ENCODE data around the gene GALNT10. TPM values are rescaled to one million over a fixed set of nuclear protein-coding genes. Genes with fewer than 3 reads are reported as not detected.

Gene GALNT10
- total and polyA plus RNA-seq, 2 of the 8 experiments (the other 6 are each of a cell fraction or from before 2014, with no cell fraction given) = 4.6 to 15.5 TPM

DNA sequence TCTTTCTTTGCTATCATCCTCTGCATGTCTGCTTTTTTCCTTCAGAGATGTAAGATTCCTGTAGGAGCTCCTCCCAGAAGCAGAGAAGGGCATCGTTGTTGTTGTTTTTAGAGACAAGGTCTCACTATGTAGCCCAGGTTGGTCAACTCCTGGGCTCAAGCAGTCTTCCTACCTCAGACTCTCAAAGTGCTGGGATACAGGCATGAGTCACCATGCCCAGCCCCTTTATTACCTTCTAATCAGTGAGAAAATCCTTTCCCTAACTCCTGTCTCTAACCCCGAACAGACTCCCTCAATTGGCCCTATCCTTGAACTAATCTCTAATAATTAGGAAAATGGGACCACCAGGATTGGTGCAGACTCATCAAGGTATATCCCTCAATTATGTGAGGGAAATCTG lies 64.4 kb downstream of the GALNT10 start:
- H4K20me1 ChIP-seq (replicated peaks in 1 of 2; ENCODE audit: control insufficient read depth in 1 of 2, insufficient read depth in 2 of 2, low read length in 2 of 2) = no peaks in the 10 kb centered on the region
- H2BK5ac ChIP-seq (ENCODE audit: low read depth, low read length) = no peak overlapping the region
- H3K14ac ChIP-seq (ENCODE audit: insufficient read length) = no peak overlapping the region
- no peaks in the 10 kb centered on the region for H3K79me2 ChIP-seq (ENCODE audit: control insufficient read depth in 1 of 2, insufficient read depth in 2 of 2, low read length in 2 of 2)
- H3K23me2 ChIP-seq (ENCODE audit: low read depth, low read length) = no peaks in the 10 kb centered on the region
- DNase-seq (ENCODE audit: low read depth in 1 of 2, low spot score in 2 of 2) (no peak), FAIRE-seq (no peak)
- CTCF ChIA-PET (ENCODE audit: partially characterized antibody) = no interaction called here
- H3K27ac ChIP-seq (ENCODE audit: low read depth, low read length) = no peak overlapping the region
- 91% methylated on average over 2 of the region's 2 CpGs; no CpG with 5 or more reads in 1 of the 2 experiments for WGBS, 2 experiments (ENCODE audit: extremely low coverage in 1 of 2, insufficient coverage in 1 of 2, insufficient read length in 1 of 2, insufficient replicate concordance in 2 of 2, low coverage in 1 of 2, low lambda C conversion rate in 2 of 2, missing lambda C conversion rate in 1 of 2)
- no peaks in the 10 kb centered on the region for H3K27me3 ChIP-seq (replicated peaks in 1 of 4; ENCODE audit: control insufficient read depth in 3 of 4, extremely low read depth in 1 of 4, insufficient read depth in 3 of 4, low read length in 3 of 4)
- H3K4ac ChIP-seq (replicated peaks; ENCODE audit: insufficient read length, low read depth, low read length) = no peak overlapping the region
- POLR2A ChIA-PET (ENCODE audit: partially characterized antibody) = no interaction called here
- no peak overlapping the region for H4K8ac ChIP-seq (ENCODE audit: extremely low read depth, insufficient read depth, low read length)
- no peak overlapping the region for H2BK20ac ChIP-seq (ENCODE audit: low read length)
- H3K18ac ChIP-seq (ENCODE audit: extremely low read depth, low read length) = no peak overlapping the region
- no peak overlapping the region for H4K91ac ChIP-seq (replicated peaks; ENCODE audit: insufficient read length, low read length)
- peaks cover 0 to 4% (median 3%) of the 10 kb centered on the region in 4 experiments; a peak in 3 of 7 replicates for H3K4me1 ChIP-seq (replicated peaks in 1 of 4; ENCODE audit: control insufficient read depth in 3 of 4, insufficient read depth in 4 of 4, low read length in 3 of 4)
- no peak overlapping the region for H4K5ac ChIP-seq (ENCODE audit: insufficient read length, low read depth, low read length)
- H2AK5ac ChIP-seq (ENCODE audit: low read depth, low read length) = no peak overlapping the region
- no peak overlapping the region for H2BK12ac ChIP-seq (ENCODE audit: low read depth, low read length)
- no peaks in the 10 kb centered on the region for H3K9me3 ChIP-seq (ENCODE audit: insufficient read depth in 2 of 2, low read depth in 1 of 2, low read length in 1 of 2)
- no peaks in the 10 kb centered on the region for H3K79me1 ChIP-seq (ENCODE audit: low read depth, low read length)
- no peak overlapping the region for H3K23ac ChIP-seq (ENCODE audit: insufficient read length)
- H3K36me3 ChIP-seq (ENCODE audit: control insufficient read depth in 2 of 4, insufficient read depth in 4 of 4, low read length in 3 of 4) = no peaks in the 10 kb centered on the region
- H3K56ac ChIP-seq (replicated peaks; ENCODE audit: insufficient read length, low read depth, low read length) = no peak overlapping the region
- no peak overlapping the region for H3K9ac ChIP-seq (replicated peaks in 1 of 4; ENCODE audit: extremely low read depth in 1 of 4, low read depth in 3 of 4, low read length in 3 of 4)
- no peak overlapping the region for H2BK120ac ChIP-seq (replicated peaks; ENCODE audit: low read depth, low read length)
- no peak overlapping the region for H2BK15ac ChIP-seq (ENCODE audit: low read length)
- no peak overlapping the region for H3K4me3 ChIP-seq (ENCODE audit: extremely low read depth in 1 of 4, insufficient read depth in 2 of 4, low read depth in 3 of 4, low read length in 4 of 4)
- no peak overlapping the region for H3K4me2 ChIP-seq (ENCODE audit: insufficient read depth in 1 of 2, low read depth in 2 of 2, low read length in 2 of 2)
- no peak overlapping the region for H2AFZ ChIP-seq (ENCODE audit: low read length)
- TF ChIP-seq, protein P1, sequence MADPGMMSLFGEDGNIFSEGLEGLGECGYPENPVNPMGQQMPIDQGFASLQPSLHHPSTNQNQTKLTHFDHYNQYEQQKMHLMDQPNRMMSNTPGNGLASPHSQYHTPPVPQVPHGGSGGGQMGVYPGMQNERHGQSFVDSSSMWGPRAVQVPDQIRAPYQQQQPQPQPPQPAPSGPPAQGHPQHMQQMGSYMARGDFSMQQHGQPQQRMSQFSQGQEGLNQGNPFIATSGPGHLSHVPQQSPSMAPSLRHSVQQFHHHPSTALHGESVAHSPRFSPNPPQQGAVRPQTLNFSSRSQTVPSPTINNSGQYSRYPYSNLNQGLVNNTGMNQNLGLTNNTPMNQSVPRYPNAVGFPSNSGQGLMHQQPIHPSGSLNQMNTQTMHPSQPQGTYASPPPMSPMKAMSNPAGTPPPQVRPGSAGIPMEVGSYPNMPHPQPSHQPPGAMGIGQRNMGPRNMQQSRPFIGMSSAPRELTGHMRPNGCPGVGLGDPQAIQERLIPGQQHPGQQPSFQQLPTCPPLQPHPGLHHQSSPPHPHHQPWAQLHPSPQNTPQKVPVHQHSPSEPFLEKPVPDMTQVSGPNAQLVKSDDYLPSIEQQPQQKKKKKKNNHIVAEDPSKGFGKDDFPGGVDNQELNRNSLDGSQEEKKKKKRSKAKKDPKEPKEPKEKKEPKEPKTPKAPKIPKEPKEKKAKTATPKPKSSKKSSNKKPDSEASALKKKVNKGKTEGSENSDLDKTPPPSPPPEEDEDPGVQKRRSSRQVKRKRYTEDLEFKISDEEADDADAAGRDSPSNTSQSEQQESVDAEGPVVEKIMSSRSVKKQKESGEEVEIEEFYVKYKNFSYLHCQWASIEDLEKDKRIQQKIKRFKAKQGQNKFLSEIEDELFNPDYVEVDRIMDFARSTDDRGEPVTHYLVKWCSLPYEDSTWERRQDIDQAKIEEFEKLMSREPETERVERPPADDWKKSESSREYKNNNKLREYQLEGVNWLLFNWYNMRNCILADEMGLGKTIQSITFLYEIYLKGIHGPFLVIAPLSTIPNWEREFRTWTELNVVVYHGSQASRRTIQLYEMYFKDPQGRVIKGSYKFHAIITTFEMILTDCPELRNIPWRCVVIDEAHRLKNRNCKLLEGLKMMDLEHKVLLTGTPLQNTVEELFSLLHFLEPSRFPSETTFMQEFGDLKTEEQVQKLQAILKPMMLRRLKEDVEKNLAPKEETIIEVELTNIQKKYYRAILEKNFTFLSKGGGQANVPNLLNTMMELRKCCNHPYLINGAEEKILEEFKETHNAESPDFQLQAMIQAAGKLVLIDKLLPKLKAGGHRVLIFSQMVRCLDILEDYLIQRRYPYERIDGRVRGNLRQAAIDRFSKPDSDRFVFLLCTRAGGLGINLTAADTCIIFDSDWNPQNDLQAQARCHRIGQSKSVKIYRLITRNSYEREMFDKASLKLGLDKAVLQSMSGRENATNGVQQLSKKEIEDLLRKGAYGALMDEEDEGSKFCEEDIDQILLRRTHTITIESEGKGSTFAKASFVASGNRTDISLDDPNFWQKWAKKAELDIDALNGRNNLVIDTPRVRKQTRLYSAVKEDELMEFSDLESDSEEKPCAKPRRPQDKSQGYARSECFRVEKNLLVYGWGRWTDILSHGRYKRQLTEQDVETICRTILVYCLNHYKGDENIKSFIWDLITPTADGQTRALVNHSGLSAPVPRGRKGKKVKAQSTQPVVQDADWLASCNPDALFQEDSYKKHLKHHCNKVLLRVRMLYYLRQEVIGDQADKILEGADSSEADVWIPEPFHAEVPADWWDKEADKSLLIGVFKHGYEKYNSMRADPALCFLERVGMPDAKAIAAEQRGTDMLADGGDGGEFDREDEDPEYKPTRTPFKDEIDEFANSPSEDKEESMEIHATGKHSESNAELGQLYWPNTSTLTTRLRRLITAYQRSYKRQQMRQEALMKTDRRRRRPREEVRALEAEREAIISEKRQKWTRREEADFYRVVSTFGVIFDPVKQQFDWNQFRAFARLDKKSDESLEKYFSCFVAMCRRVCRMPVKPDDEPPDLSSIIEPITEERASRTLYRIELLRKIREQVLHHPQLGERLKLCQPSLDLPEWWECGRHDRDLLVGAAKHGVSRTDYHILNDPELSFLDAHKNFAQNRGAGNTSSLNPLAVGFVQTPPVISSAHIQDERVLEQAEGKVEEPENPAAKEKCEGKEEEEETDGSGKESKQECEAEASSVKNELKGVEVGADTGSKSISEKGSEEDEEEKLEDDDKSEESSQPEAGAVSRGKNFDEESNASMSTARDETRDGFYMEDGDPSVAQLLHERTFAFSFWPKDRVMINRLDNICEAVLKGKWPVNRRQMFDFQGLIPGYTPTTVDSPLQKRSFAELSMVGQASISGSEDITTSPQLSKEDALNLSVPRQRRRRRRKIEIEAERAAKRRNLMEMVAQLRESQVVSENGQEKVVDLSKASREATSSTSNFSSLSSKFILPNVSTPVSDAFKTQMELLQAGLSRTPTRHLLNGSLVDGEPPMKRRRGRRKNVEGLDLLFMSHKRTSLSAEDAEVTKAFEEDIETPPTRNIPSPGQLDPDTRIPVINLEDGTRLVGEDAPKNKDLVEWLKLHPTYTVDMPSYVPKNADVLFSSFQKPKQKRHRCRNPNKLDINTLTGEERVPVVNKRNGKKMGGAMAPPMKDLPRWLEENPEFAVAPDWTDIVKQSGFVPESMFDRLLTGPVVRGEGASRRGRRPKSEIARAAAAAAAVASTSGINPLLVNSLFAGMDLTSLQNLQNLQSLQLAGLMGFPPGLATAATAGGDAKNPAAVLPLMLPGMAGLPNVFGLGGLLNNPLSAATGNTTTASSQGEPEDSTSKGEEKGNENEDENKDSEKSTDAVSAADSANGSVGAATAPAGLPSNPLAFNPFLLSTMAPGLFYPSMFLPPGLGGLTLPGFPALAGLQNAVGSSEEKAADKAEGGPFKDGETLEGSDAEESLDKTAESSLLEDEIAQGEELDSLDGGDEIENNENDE (IDR thresholded peaks at IDR 0.05; ENCODE audit: insufficient replicate concordance, low read length) = no peak
